IPS-18c (cell line): ENCODE results near the gene LRSAM1.

ENCODE experiments used
- H3K4me3 ChIP-seq: 2 replicates; pipeline ENCODE4 v1.7.0; 2013; ENCODE audit warnings: low read depth, mild to moderate bottlenecking, low read length, moderate library complexity; ENCODE audit not compliant: insufficient read depth
- H3K9me3 ChIP-seq: one replicate; pipeline ENCODE4 v1.6.1; 2013; ENCODE audit warnings: mild to moderate bottlenecking, low read length, moderate library complexity; ENCODE audit not compliant: control insufficient read depth, insufficient read depth

The LRSAM1 gene

GRCh38 chr9:127422787-127423186 lies 28.5 kb upstream of the LRSAM1 start:
- H3K4me3 ChIP-seq: peak overlapping the region; percentile 99
- H3K9me3 ChIP-seq: no peaks in the 10 kb centered on the region

- Histone ChIP-seq H3K9me3 (no peaks in the 10 kb centered on the region), H3K4me3 (peak overlapping the region; percentile 99)
Measured at GRCh38 chr9:127423476-127423933, 27.8 kb upstream of the LRSAM1 start.

- H3K9me3 ChIP-seq: no peaks in the 10 kb centered on the region
- H3K4me3 ChIP-seq: peak within 1 kb of the TSS; percentile 99
Measured at GRCh38 chr9:127423934-127424675, 27.2 kb upstream of the LRSAM1 start, which contains the start of gene ZNF79. ZNF79 (plus strand) TSS chr9:127424382; CDS start chr9:127424788, 406 bp downstream.

- Histone ChIP-seq H3K9me3 (no peaks in the 10 kb centered on the region), H3K4me3 (peak overlapping the region; percentile 99)
Measured at GRCh38 chr9:127424676-127424999, 26.7 kb upstream of the LRSAM1 start.

- H3K4me3 ChIP-seq: no peak overlapping the region
Measured at GRCh38 chr9:127426756-127427155, 24.6 kb upstream of the LRSAM1 start.

GRCh38 chr9:127428348-127428747 lies 23.0 kb upstream of the LRSAM1 start:
- H3K9me3 ChIP-seq: no peaks in the 10 kb centered on the region
- no peak overlapping the region for H3K4me3 ChIP-seq

More at GRCh38 chr9:127426756-127427155, 24.6 kb upstream of the LRSAM1 start:
- no peaks in the 10 kb centered on the region for H3K9me3 ChIP-seq

- Histone ChIP-seq H3K9me3 (no peaks in the 10 kb centered on the region), H3K4me3 (no peak overlapping the region)
Measured at GRCh38 chr9:127430415-127430814, 20.9 kb upstream of the LRSAM1 start.

- no peak overlapping the region for H3K4me3 ChIP-seq
- no peaks in the 10 kb centered on the region for H3K9me3 ChIP-seq
Measured at GRCh38 chr9:127437497-127438264, 13.6 kb upstream of the LRSAM1 start.

GRCh38 chr9:127438394-127438793 lies 12.9 kb upstream of the LRSAM1 start:
- Histone ChIP-seq H3K4me3 (no peak overlapping the region), H3K9me3 (no peaks in the 10 kb centered on the region)

- Histone ChIP-seq H3K4me3 (no peak overlapping the region), H3K9me3 (no peaks in the 10 kb centered on the region)
Measured at GRCh38 chr9:127444283-127444920, 6.9 kb upstream of the LRSAM1 start.

- no peak overlapping the region for H3K4me3 ChIP-seq
- no peaks in the 10 kb centered on the region for H3K9me3 ChIP-seq
Measured at GRCh38 chr9:127444921-127445850, 6.1 kb upstream of the LRSAM1 start.

GRCh38 chr9:127445851-127446712 lies 5.2 kb upstream of the LRSAM1 start:
- no peak overlapping the region for H3K4me3 ChIP-seq
- H3K9me3 ChIP-seq: no peaks in the 10 kb centered on the region

- no peak overlapping the region for H3K4me3 ChIP-seq
- no peaks in the 10 kb centered on the region for H3K9me3 ChIP-seq
Measured at GRCh38 chr9:127446713-127447415, 4.4 kb upstream of the LRSAM1 start.

- Histone ChIP-seq H3K4me3 (no peak overlapping the region), H3K9me3 (no peaks in the 10 kb centered on the region)
Measured at GRCh38 chr9:127447416-127448111, 3.7 kb upstream of the LRSAM1 start.

GRCh38 chr9:127448112-127448805 lies 3.1 kb upstream of the LRSAM1 start:
- Histone ChIP-seq H3K9me3 (no peaks in the 10 kb centered on the region), H3K4me3 (no peak overlapping the region)
